ENCODE data around the gene TICAM2. TPM values are rescaled to one million over a fixed set of nuclear protein-coding genes. Genes with fewer than 3 reads are reported as not detected.
A peak's percentile ranks its signal among the peaks of the same experiment; 100 is the strongest.

Gene TICAM2
- total RNA-seq, 2 experiments from 2014 or later = 0.30 to 0.50 TPM

- POLR2A ChIA-PET = interaction anchor here (0.5 kb wide), 1 partner anchor 273 kb away, joined by 3 read pairs; no protein-coding TSS in a partner anchor
- Histone ChIP-seq H3K9me3 (ENCODE audit: control insufficient read depth in 1 of 2, insufficient read depth in 1 of 2, low read length in 2 of 2) (no peaks in the 10 kb centered on the region), H3K27me3 (ENCODE audit: control insufficient read depth in 1 of 2, insufficient read depth in 2 of 2, low read length in 2 of 2) (no peaks in the 10 kb centered on the region), H3K36me3 (ENCODE audit: insufficient read depth, low read length) (peaks cover 4% of the 10 kb centered on the region), H3K4me1 (ENCODE audit: insufficient read depth, low read length) (peaks cover 14% of the 10 kb centered on the region), H3K27ac (ENCODE audit: low read depth in 1 of 2, low read length in 2 of 2) (no peak overlapping the region), H3K4me3 (ENCODE audit: low read length) (no peak overlapping the region)
- peaks cover 39% of the 10 kb centered on the region for H3K4me1 Mint-ChIP-seq (ENCODE audit: low read depth)
- H3K4me3 Mint-ChIP-seq = no peak overlapping the region
- no peak overlapping the region for H3K27ac Mint-ChIP-seq
- CTCF ChIA-PET = no interaction called here
- no peak for TF ChIP-seq CTCF (IDR thresholded peaks at IDR 0.05)
- no peaks in the 10 kb centered on the region for H3K27me3 Mint-ChIP-seq
- intact Hi-C loops (cut with DNase I, micrococcal nuclease) = no loop called here
- DNase-seq = no peak
- no peak for ATAC-seq (ENCODE audit: poor library complexity)
- peaks cover 6% of the 10 kb centered on the region for H3K36me3 Mint-ChIP-seq (ENCODE audit: low read depth)
- no peaks in the 10 kb centered on the region for H3K9me3 Mint-ChIP-seq
Observed at GRCh38 chr5:115605436-115605835, 3.2 kb upstream of the TICAM2 start.

GRCh38 chr5:115602591-115603125, 379 bp upstream of the TICAM2 start:
- POLR2A ChIA-PET = interaction anchor here (1.8 to 2.0 kb wide), 3 partner anchors 22 to 307 kb away, joined by 8 to 21 read pairs (median 19); partner anchors contain the start of genes FEM1C and TMED7
- no peak for TF ChIP-seq CTCF (IDR thresholded peaks at IDR 0.05)
- ATAC-seq (ENCODE audit: poor library complexity) = no peak
- Histone ChIP-seq H3K4me1 (ENCODE audit: insufficient read depth, low read length) (peaks cover 14% of the 10 kb centered on the region), H3K9me3 (ENCODE audit: control insufficient read depth in 1 of 2, insufficient read depth in 1 of 2, low read length in 2 of 2) (no peaks in the 10 kb centered on the region), H3K36me3 (ENCODE audit: insufficient read depth, low read length) (no peaks in the 10 kb centered on the region), H3K4me3 (ENCODE audit: low read length) (peak overlapping the region; percentile 61), H3K27ac (ENCODE audit: low read depth in 1 of 2, low read length in 2 of 2) (peak overlapping the region in 1 of 2 donors; percentile 22), H3K27me3 (ENCODE audit: control insufficient read depth in 1 of 2, insufficient read depth in 2 of 2, low read length in 2 of 2) (no peaks in the 10 kb centered on the region)
- H3K4me1 Mint-ChIP-seq (ENCODE audit: low read depth) = peaks cover 34% of the 10 kb centered on the region
- peak overlapping the region; percentile 71 for H3K27ac Mint-ChIP-seq
- DNase-seq = no peak
- peak overlapping the region; percentile 84 for H3K4me3 Mint-ChIP-seq
- CTCF ChIA-PET = interaction anchor here (1.6 kb wide), 1 partner anchor 13 kb away, joined by 4 read pairs; no protein-coding TSS in a partner anchor
- no peaks in the 10 kb centered on the region for H3K36me3 Mint-ChIP-seq (ENCODE audit: low read depth)
- intact Hi-C loops (cut with DNase I, micrococcal nuclease) = no loop called here
- no peaks in the 10 kb centered on the region for H3K9me3 Mint-ChIP-seq
- H3K27me3 Mint-ChIP-seq = no peaks in the 10 kb centered on the region

- peak overlapping the region; percentile 78 for H3K4me3 Mint-ChIP-seq
- ChIA-PET CTCF (no interaction called here), POLR2A (interaction anchor here (1.1 to 1.8 kb wide), 2 partner anchors 11 to 26 kb away, joined by 3 to 4 read pairs; no protein-coding TSS in a partner anchor)
- H3K27ac Mint-ChIP-seq = peak overlapping the region; percentile 71
- H3K27me3 ChIP-seq (ENCODE audit: control insufficient read depth in 1 of 2, insufficient read depth in 2 of 2, low read length in 2 of 2) = no peaks in the 10 kb centered on the region
- DNase-seq (no peak), ATAC-seq (ENCODE audit: poor library complexity) (no peak)
- no peaks in the 10 kb centered on the region for H3K27me3 Mint-ChIP-seq
- no peak for TF ChIP-seq CTCF (IDR thresholded peaks at IDR 0.05)
- H3K4me1 Mint-ChIP-seq (ENCODE audit: low read depth) = peaks cover 27% of the 10 kb centered on the region
- H3K36me3 Mint-ChIP-seq (ENCODE audit: low read depth) = no peaks in the 10 kb centered on the region
- intact Hi-C loops (cut with DNase I, micrococcal nuclease) = no loop called here
- no peaks in the 10 kb centered on the region for H3K9me3 ChIP-seq (ENCODE audit: control insufficient read depth in 1 of 2, insufficient read depth in 1 of 2, low read length in 2 of 2)
- no peak overlapping the region for H3K27ac ChIP-seq (ENCODE audit: low read depth in 1 of 2, low read length in 2 of 2)
- H3K36me3 ChIP-seq (ENCODE audit: insufficient read depth, low read length) = no peaks in the 10 kb centered on the region
- no peak overlapping the region for H3K4me3 ChIP-seq (ENCODE audit: low read length)
- H3K9me3 Mint-ChIP-seq = no peaks in the 10 kb centered on the region
- H3K4me1 ChIP-seq (ENCODE audit: insufficient read depth, low read length) = peaks cover 14% of the 10 kb centered on the region
Observed at GRCh38 chr5:115600766-115601165, 1.5 kb downstream of the TICAM2 start.

Data from CD4-positive, alpha-beta T cell (primary cell).